Right lobe of liver (tissue), 4 donors: ENCODE results near the gene C3orf49.

Experiments used
- POLR2A ChIP-seq: fragments of 450-650 bp; IDR thresholded peaks from one replicate; pipeline ENCODE4 v1.6.1; 2017; ENCODE audit warnings: antibody characterized with exemption, mild to moderate bottlenecking
- TF ChIP-seq, protein P1 (sequence below), 4 donors: fragments of 200-600 bp in 3 of 4; fragments of 450-650 bp in 1 of 4; IDR thresholded peaks; one replicate each; pipeline versions ENCODE4 v1.5.1 to v1.8.0; 2016 to 2022; ENCODE audit warnings: antibody characterized with exemption in 4 of 4, mild to moderate bottlenecking in 2 of 4
- donor health status: DM: no; HTN: no; CAD: no.
- donor health status: DM: no; HTN: no; CAD: no.
- donor health status: DM: no; HTN: yes; CAD: no.

DNA sequence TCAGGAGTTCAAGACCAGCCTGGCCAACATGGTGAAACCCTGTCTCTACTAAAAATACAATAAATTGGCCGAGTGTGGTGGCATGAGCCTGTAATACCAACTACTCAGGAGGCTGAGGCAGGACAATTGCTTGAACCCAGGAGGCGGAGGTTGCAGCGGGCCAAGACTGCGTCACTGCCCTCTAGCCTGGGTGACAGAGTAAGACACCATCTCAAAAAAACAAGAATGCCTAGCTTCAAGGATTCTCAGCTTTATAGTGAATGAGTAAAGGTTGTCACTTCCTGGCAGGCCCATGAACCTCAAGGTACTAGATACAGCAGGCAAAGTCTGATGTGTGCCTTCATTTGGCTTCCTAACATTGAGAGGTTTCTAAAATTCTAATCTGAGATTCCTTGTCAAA is 30.1 kb downstream of the C3orf49 start:
- TF ChIP-seq, protein P1, sequence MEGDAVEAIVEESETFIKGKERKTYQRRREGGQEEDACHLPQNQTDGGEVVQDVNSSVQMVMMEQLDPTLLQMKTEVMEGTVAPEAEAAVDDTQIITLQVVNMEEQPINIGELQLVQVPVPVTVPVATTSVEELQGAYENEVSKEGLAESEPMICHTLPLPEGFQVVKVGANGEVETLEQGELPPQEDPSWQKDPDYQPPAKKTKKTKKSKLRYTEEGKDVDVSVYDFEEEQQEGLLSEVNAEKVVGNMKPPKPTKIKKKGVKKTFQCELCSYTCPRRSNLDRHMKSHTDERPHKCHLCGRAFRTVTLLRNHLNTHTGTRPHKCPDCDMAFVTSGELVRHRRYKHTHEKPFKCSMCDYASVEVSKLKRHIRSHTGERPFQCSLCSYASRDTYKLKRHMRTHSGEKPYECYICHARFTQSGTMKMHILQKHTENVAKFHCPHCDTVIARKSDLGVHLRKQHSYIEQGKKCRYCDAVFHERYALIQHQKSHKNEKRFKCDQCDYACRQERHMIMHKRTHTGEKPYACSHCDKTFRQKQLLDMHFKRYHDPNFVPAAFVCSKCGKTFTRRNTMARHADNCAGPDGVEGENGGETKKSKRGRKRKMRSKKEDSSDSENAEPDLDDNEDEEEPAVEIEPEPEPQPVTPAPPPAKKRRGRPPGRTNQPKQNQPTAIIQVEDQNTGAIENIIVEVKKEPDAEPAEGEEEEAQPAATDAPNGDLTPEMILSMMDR (IDR thresholded peaks at IDR 0.05): no peak
- TF ChIP-seq POLR2A: no peak
